GM19025 (cell line): ENCODE results near the gene LYPD1.
A peak's percentile ranks its signal among the peaks of the same experiment; 100 is the strongest.

Source experiments
- ATAC-seq: cut with Tn5 transposase; IDR thresholded peaks from one replicate; pipeline ENCODE4 v1.9.1; 2021; ENCODE audit warnings: mild to moderate bottlenecking, low read depth, moderate library complexity; ENCODE audit not compliant: unreplicated experiment

Gene LYPD1

GRCh38 chr2:132668987-132669907, 758 bp downstream of the LYPD1 start:
- ATAC-seq: no peak

GRCh38 chr2:132668189-132668823, 1.7 kb downstream of the LYPD1 start:
- no peak for ATAC-seq

DNA sequence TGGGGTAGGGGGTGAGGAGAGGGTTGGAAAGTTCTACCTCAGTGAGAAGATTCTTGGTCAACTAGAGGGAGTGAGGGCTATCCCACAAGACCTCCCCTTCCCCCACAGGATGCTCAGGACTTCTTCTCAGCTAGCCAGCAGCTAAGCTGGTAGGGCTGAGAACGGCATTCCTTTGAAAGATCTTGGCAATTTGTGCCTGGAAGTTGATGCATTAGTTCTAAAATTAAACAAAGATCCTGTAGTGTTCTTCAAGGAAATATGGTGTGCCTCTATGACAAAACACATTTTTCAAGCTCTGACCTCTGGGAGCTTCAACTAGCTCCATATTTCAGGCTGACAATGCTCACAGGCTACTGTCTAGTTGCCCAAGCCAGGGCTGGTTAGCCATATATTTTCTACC, 2.3 kb downstream of the LYPD1 start:
- no peak for ATAC-seq

- no peak for ATAC-seq
Measured at GRCh38 chr2:132665401-132666140, 4.4 kb downstream of the LYPD1 start.

- ATAC-seq: no peak
Measured at GRCh38 chr2:132664096-132664495, 5.9 kb downstream of the LYPD1 start.

- no peak for ATAC-seq
Measured at GRCh38 chr2:132662732-132663131, 7.3 kb downstream of the LYPD1 start.

GRCh38 chr2:132659331-132659730, 10.7 kb downstream of the LYPD1 start:
- no peak for ATAC-seq

- no peak for ATAC-seq
Measured at GRCh38 chr2:132656266-132656975, 13.6 kb downstream of the LYPD1 start.

- ATAC-seq: no peak
Measured at GRCh38 chr2:132654968-132655367, 15.0 kb downstream of the LYPD1 start.

- no peak for ATAC-seq
Measured at GRCh38 chr2:132654335-132654734, 15.7 kb downstream of the LYPD1 start.

- ATAC-seq: no peak
Measured at GRCh38 chr2:132652474-132652873, 17.5 kb downstream of the LYPD1 start.

DNA sequence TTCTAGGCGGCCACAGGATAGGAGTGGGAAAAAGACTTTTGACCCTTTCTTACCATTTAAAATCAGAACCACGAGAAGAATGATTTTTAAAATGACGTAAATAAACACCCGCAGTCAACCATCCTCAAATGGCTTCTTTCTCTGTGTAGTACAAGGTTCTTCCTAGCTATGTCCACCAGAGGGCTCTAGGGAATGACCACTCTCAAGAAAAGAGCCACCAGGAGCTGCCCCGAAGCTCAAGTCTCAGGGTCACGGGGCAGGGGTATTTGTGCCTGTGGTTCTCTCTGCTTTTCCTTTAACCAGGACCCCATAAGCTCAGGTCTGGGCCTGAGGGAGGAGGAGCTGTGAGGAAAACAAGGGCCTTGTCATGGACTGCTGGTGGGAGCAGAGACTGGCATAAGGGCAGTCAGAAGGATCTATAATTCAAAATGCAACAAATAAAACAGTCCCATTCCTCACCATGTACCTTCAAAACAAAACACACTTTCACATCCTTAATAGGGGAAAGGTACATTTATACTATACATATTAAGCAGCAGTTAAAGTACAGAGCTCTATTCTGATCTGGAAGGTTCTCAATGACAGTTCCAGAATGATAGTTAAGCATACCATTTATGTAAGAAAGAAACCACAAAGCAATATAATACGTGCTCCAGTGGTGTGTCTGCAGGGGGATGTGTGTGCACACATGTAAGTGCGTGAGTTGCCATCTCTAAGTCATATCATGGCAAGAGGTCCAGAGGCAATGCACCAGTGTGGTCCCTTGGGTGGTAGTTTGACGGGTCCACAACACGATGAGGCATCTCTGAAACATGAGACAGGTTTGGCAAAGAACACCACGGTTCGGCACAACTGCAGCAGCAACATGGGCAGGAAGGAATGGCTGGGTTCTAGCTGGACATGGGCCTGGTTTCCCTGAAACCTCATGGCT, 18.6 kb downstream of the LYPD1 start:
- ATAC-seq: no peak

DNA sequence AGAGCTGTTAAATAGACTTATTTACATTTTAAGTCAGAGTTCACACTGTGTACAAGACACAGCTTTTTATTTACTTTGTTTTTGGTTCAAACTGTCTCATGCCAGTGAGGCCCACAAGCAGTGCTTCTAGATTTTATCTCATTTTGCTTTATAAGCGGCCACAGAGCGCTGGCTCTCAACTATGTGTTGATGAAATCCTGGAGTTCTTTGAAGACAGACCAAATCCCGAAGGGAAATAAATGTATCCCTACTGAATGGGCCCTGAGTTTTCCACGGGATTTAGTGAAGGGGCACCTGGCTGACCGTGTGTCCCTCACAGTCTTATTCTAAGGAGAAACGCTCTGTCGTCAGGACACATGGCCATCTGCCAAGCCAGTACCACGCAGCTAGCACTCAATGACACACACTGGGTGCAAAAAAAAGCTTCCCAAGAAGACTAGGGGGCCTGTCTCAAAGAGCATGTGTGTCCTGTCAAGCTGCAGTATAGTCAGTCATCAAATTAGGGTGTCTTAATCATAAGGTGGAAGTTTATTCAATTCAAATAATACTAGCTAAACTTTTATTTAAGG, 23.4 kb downstream of the LYPD1 start:
- no peak for ATAC-seq

DNA sequence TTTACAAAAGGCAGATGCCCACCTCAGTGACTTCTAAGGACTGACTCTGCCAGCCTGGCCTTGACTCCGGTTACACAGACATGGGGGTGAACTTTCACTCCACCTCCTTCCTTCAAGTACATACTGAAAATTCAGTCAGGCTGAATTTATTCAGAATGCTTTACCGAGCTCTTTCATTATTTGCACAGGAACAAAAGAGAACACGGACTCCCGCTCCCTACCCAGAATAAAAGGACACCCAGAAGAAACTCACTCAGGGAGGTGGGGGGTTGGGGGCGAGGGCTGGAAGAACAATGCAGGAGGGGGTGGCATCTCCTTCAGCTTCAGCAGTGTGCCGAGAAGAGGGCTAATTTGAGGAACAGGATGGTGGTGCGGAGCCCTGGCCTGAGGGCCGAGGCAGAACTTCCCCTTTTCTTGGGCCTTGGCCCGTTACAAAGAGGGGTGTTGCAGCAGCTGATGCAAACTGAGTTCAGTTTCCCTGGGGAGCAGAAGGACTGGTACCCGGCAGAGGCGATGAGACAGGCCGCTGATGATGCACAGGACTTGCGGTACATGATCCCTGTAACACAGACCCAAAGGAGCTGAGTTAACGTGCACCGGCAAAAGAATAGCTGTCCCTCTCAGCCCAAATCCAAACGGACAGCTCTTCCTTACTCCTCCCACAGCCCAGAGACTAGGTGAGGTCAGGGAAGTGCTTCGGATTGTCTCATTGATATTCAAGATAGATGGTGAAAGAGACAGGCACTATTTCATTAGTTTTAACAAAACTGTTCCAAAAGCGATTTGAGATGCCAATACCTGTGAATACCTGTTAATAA, 24.1 kb downstream of the LYPD1 start:
- peak; percentile 65 for ATAC-seq

- no peak for ATAC-seq
Measured at GRCh38 chr2:132645176-132645575, 24.8 kb downstream of the LYPD1 start.

GRCh38 chr2:132642415-132642814, 27.6 kb downstream of the LYPD1 start:
- no peak for ATAC-seq

GRCh38 chr2:132641819-132642218, 28.2 kb downstream of the LYPD1 start:
- no peak for ATAC-seq

GRCh38 chr2:132640116-132640515, 29.9 kb downstream of the LYPD1 start:
- ATAC-seq: no peak
